ENCODE data around the gene POLE.
"Not testable (repeated sequence)": the region's sequence is repeated elsewhere in the genome, so short reads cannot be mapped to it uniquely, and the experiment has no call there.

The POLE gene

GRCh38 chr12:132707241-132707640, 20.1 kb upstream of the POLE start:
- no peak overlapping the region for H3K4me3 ChIP-seq (ENCODE audit: low read depth in 1 of 2, low read length in 2 of 2)
- H3K4me1 ChIP-seq (ENCODE audit: control insufficient read depth in 1 of 2, insufficient read depth in 2 of 2, low read length in 2 of 2) = peaks cover 0 to 6% of the 10 kb centered on the region in 2 donors
- H3K9me3 ChIP-seq (ENCODE audit: control insufficient read depth in 1 of 2, low read length in 2 of 2) = no peaks in the 10 kb centered on the region
- H3K36me3 ChIP-seq (ENCODE audit: control insufficient read depth in 1 of 2, insufficient read depth in 2 of 2, low read length in 2 of 2) = peaks cover 18 to 26% of the 10 kb centered on the region in 2 donors
- H3K27me3 ChIP-seq (ENCODE audit: control insufficient read depth in 1 of 2, insufficient read depth in 2 of 2, low read length in 2 of 2) = no peaks in the 10 kb centered on the region
- no peak overlapping the region for H3K9ac ChIP-seq (ENCODE audit: low read depth in 1 of 2, low read length in 2 of 2)
- no peak overlapping the region for H3K27ac ChIP-seq (ENCODE audit: low read depth, low read length)

- Histone ChIP-seq H3K36me3 (ENCODE audit: control insufficient read depth in 1 of 2, insufficient read depth in 2 of 2, low read length in 2 of 2) (peaks cover 26 to 53% of the 10 kb centered on the region in 2 donors), H3K4me1 (ENCODE audit: control insufficient read depth in 1 of 2, insufficient read depth in 2 of 2, low read length in 2 of 2) (no peaks in the 10 kb centered on the region), H3K4me3 (ENCODE audit: low read depth in 1 of 2, low read length in 2 of 2) (no peak overlapping the region), H3K27ac (ENCODE audit: low read depth, low read length) (no peak overlapping the region), H3K9ac (ENCODE audit: low read depth in 1 of 2, low read length in 2 of 2) (no peak overlapping the region), H3K9me3 (ENCODE audit: control insufficient read depth in 1 of 2, low read length in 2 of 2) (no peaks in the 10 kb centered on the region), H3K27me3 (ENCODE audit: control insufficient read depth in 1 of 2, insufficient read depth in 2 of 2, low read length in 2 of 2) (no peaks in the 10 kb centered on the region)
Measured at GRCh38 chr12:132703641-132704040, 16.5 kb upstream of the POLE start.

DNA sequence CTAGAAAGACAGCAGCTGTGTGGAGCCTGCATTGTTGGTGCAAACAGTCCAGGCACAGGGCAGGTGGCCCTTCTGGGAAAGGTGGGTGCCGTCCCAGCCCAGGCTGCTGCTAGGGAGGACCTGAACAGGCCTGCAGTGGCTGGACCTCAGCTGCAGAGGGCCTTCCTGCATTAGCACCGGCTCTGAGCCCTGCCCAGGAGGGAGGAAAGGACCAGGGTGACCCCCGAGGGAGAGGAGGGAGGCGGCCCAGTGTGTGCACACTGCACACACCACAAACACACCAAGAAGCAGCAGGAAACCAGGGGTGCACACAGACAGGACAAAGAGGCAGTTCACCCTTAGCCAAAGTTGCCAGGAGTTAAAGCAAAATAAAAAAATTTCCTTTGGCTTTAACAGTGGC, 15.5 kb upstream of the POLE start:
- Histone ChIP-seq H3K9ac (ENCODE audit: low read depth in 1 of 2, low read length in 2 of 2) (no peak overlapping the region), H3K36me3 (ENCODE audit: control insufficient read depth in 1 of 2, insufficient read depth in 2 of 2, low read length in 2 of 2) (peaks cover 26 to 63% of the 10 kb centered on the region in 2 donors), H3K27me3 (ENCODE audit: control insufficient read depth in 1 of 2, insufficient read depth in 2 of 2, low read length in 2 of 2) (no peaks in the 10 kb centered on the region), H3K4me3 (ENCODE audit: low read depth in 1 of 2, low read length in 2 of 2) (no peak overlapping the region), H3K9me3 (ENCODE audit: control insufficient read depth in 1 of 2, low read length in 2 of 2) (no peaks in the 10 kb centered on the region), H3K27ac (ENCODE audit: low read depth, low read length) (no peak overlapping the region), H3K4me1 (ENCODE audit: control insufficient read depth in 1 of 2, insufficient read depth in 2 of 2, low read length in 2 of 2) (no peaks in the 10 kb centered on the region)

- H3K9me3 ChIP-seq (ENCODE audit: control insufficient read depth in 1 of 2, low read length in 2 of 2) = no peaks in the 10 kb centered on the region
- no peaks in the 10 kb centered on the region for H3K4me1 ChIP-seq (ENCODE audit: control insufficient read depth in 1 of 2, insufficient read depth in 2 of 2, low read length in 2 of 2)
- H3K27me3 ChIP-seq (ENCODE audit: control insufficient read depth in 1 of 2, insufficient read depth in 2 of 2, low read length in 2 of 2) = no peaks in the 10 kb centered on the region
- no peak overlapping the region for H3K27ac ChIP-seq (ENCODE audit: low read depth, low read length)
- H3K36me3 ChIP-seq (ENCODE audit: control insufficient read depth in 1 of 2, insufficient read depth in 2 of 2, low read length in 2 of 2) = peaks cover 19 to 75% of the 10 kb centered on the region in 2 donors
- no peak overlapping the region for H3K9ac ChIP-seq (ENCODE audit: low read depth in 1 of 2, low read length in 2 of 2)
- H3K4me3 ChIP-seq (ENCODE audit: low read depth in 1 of 2, low read length in 2 of 2) = no peak overlapping the region
Measured at GRCh38 chr12:132700212-132700822, 13.2 kb upstream of the POLE start.

GRCh38 chr12:132698341-132698740, 11.2 kb upstream of the POLE start:
- H3K36me3 ChIP-seq (ENCODE audit: control insufficient read depth in 1 of 2, insufficient read depth in 2 of 2, low read length in 2 of 2) = peaks cover 8 to 66% of the 10 kb centered on the region in 2 donors
- no peak overlapping the region for H3K4me3 ChIP-seq (ENCODE audit: low read depth in 1 of 2, low read length in 2 of 2)
- no peak overlapping the region for H3K9ac ChIP-seq (ENCODE audit: low read depth in 1 of 2, low read length in 2 of 2)
- H3K27ac ChIP-seq (ENCODE audit: low read depth, low read length) = no peak overlapping the region
- no peaks in the 10 kb centered on the region for H3K27me3 ChIP-seq (ENCODE audit: control insufficient read depth in 1 of 2, insufficient read depth in 2 of 2, low read length in 2 of 2)
- H3K9me3 ChIP-seq (ENCODE audit: control insufficient read depth in 1 of 2, low read length in 2 of 2) = no peaks in the 10 kb centered on the region
- no peaks in the 10 kb centered on the region for H3K4me1 ChIP-seq (ENCODE audit: control insufficient read depth in 1 of 2, insufficient read depth in 2 of 2, low read length in 2 of 2)

DNA sequence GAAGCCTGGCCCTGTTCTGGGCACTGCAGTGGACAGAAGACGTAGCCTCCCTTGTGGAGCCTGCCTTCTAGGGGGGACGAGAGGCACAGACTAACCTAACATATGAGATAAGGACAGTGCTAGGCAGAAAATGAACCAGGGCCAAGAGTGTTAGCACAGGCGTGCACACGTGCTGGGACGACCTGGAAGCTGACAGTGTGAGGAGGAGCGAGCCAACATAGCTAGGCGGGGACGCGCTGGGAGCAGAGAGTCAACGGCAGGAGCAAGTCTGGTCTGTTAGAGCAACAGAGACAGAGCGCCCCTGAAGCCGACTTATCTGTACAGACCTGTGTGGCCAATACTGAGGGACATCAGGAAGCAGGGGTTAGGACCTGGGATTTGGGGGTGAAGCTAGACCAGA, 8.3 kb upstream of the POLE start:
- no peaks in the 10 kb centered on the region for H3K4me1 ChIP-seq (ENCODE audit: control insufficient read depth in 1 of 2, insufficient read depth in 2 of 2, low read length in 2 of 2)
- no peak overlapping the region for H3K4me3 ChIP-seq (ENCODE audit: low read depth in 1 of 2, low read length in 2 of 2)
- H3K9me3 ChIP-seq (ENCODE audit: control insufficient read depth in 1 of 2, low read length in 2 of 2) = no peaks in the 10 kb centered on the region
- peaks cover 0 to 53% of the 10 kb centered on the region in 2 donors for H3K36me3 ChIP-seq (ENCODE audit: control insufficient read depth in 1 of 2, insufficient read depth in 2 of 2, low read length in 2 of 2)
- H3K27me3 ChIP-seq (ENCODE audit: control insufficient read depth in 1 of 2, insufficient read depth in 2 of 2, low read length in 2 of 2) = no peaks in the 10 kb centered on the region
- H3K9ac ChIP-seq (ENCODE audit: low read depth in 1 of 2, low read length in 2 of 2) = no peak overlapping the region
- no peak overlapping the region for H3K27ac ChIP-seq (ENCODE audit: low read depth, low read length)

DNA sequence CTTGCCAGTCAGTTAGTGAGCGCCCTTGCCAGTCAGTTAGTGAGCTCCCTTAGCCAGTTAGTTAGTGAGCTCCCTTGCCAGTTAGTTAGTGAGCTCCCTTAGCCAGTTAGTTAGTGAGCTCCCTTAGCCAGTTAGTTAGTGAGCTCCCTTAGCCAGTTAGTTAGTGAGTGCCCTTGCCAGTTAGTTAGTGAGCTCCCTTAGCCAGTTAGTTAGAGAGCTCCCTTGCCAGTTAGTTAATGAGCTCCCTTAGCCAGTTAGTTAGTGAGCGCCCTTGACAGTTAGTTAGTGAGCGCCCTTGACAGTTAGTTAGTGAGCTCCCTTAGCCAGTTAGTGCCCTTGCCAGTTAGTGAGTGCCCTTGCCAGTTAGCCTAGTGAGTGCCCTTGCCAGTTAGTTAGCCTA, 7.7 kb upstream of the POLE start:
- not testable (repeated sequence) for H3K9ac ChIP-seq (ENCODE audit: low read depth in 1 of 2, low read length in 2 of 2); H3K9me3 ChIP-seq (ENCODE audit: control insufficient read depth in 1 of 2, low read length in 2 of 2); H3K27ac ChIP-seq (ENCODE audit: low read depth, low read length); H3K4me3 ChIP-seq (ENCODE audit: low read depth in 1 of 2, low read length in 2 of 2); H3K27me3 ChIP-seq (ENCODE audit: control insufficient read depth in 1 of 2, insufficient read depth in 2 of 2, low read length in 2 of 2); H3K4me1 ChIP-seq (ENCODE audit: control insufficient read depth in 1 of 2, insufficient read depth in 2 of 2, low read length in 2 of 2)
- peaks cover 0 to 52% of the 10 kb centered on the region in 2 donors for H3K36me3 ChIP-seq (ENCODE audit: control insufficient read depth in 1 of 2, insufficient read depth in 2 of 2, low read length in 2 of 2)

DNA sequence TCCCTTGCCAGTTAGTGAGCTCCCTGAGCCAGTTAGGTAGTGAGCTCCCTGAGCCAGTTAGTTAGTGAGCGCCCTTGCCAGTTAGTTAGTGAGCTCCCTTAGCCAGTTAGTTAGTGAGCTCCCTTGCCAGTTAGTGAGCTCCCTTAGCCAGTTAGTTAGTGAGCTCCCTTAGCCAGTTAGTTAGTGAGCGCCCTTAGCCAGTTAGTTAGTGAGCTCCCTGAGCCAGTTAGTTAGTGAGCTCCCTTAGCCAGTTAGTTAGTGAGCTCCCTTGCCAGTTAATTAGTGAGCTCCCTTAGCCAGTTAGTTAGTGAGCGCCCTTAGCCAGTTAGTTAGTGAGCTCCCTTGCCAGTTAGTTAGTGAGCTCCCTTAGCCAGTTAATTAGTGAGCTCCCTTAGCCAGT, 4.9 kb upstream of the POLE start:
- not testable (repeated sequence) for H3K27ac ChIP-seq (ENCODE audit: low read depth, low read length); H3K4me3 ChIP-seq (ENCODE audit: low read depth in 1 of 2, low read length in 2 of 2); H3K9ac ChIP-seq (ENCODE audit: low read depth in 1 of 2, low read length in 2 of 2); H3K9me3 ChIP-seq (ENCODE audit: control insufficient read depth in 1 of 2, low read length in 2 of 2); H3K27me3 ChIP-seq (ENCODE audit: control insufficient read depth in 1 of 2, insufficient read depth in 2 of 2, low read length in 2 of 2); H3K4me1 ChIP-seq (ENCODE audit: control insufficient read depth in 1 of 2, insufficient read depth in 2 of 2, low read length in 2 of 2)
- peaks cover 0 to 32% of the 10 kb centered on the region in 2 donors for H3K36me3 ChIP-seq (ENCODE audit: control insufficient read depth in 1 of 2, insufficient read depth in 2 of 2, low read length in 2 of 2)

GRCh38 chr12:132690112-132690511, 3.0 kb upstream of the POLE start:
- peaks cover 8 to 12% of the 10 kb centered on the region in 2 donors for H3K4me1 ChIP-seq (ENCODE audit: control insufficient read depth in 1 of 2, insufficient read depth in 2 of 2, low read length in 2 of 2)
- H3K36me3 ChIP-seq (ENCODE audit: control insufficient read depth in 1 of 2, insufficient read depth in 2 of 2, low read length in 2 of 2) = peaks cover 0 to 14% of the 10 kb centered on the region in 2 donors
- no peak overlapping the region for H3K27ac ChIP-seq (ENCODE audit: low read depth, low read length)
- no peaks in the 10 kb centered on the region for H3K27me3 ChIP-seq (ENCODE audit: control insufficient read depth in 1 of 2, insufficient read depth in 2 of 2, low read length in 2 of 2)
- no peak overlapping the region for H3K4me3 ChIP-seq (ENCODE audit: low read depth in 1 of 2, low read length in 2 of 2)
- no peaks in the 10 kb centered on the region for H3K9me3 ChIP-seq (ENCODE audit: control insufficient read depth in 1 of 2, low read length in 2 of 2)
- no peak overlapping the region for H3K9ac ChIP-seq (ENCODE audit: low read depth in 1 of 2, low read length in 2 of 2)

GRCh38 chr12:132689227-132689626, 2.1 kb upstream of the POLE start:
- H3K9me3 ChIP-seq (ENCODE audit: control insufficient read depth in 1 of 2, low read length in 2 of 2) = no peaks in the 10 kb centered on the region
- peaks cover 8 to 12% of the 10 kb centered on the region in 2 donors for H3K4me1 ChIP-seq (ENCODE audit: control insufficient read depth in 1 of 2, insufficient read depth in 2 of 2, low read length in 2 of 2)
- H3K36me3 ChIP-seq (ENCODE audit: control insufficient read depth in 1 of 2, insufficient read depth in 2 of 2, low read length in 2 of 2) = peaks cover 0 to 10% of the 10 kb centered on the region in 2 donors
- peak overlapping the region in 1 of 2 donors; percentile 55 for H3K9ac ChIP-seq (ENCODE audit: low read depth in 1 of 2, low read length in 2 of 2)
- no peaks in the 10 kb centered on the region for H3K27me3 ChIP-seq (ENCODE audit: control insufficient read depth in 1 of 2, insufficient read depth in 2 of 2, low read length in 2 of 2)
- H3K27ac ChIP-seq (ENCODE audit: low read depth, low read length) = peak overlapping the region; percentile 54
- H3K4me3 ChIP-seq (ENCODE audit: low read depth in 1 of 2, low read length in 2 of 2) = peak overlapping the region in 1 of 2 donors; percentile 55

Measured in duodenal mucosa (tissue), 2 donors.